K562 (cell line): ENCODE data around the gene TTC28. TPM values are rescaled to one million over a fixed set of nuclear protein-coding genes. Genes with fewer than 3 reads are reported as not detected.

Experiments used
- ATAC-seq: fragments of 200-7000 bp; cut with Tn5 transposase; 3 replicates; pipeline ENCODE4 v1.9.1; 2020; ENCODE audit warnings: moderate library complexity
- BruUV-seq: library from RNA; stranded (reverse); fragments of 400-500 nt; replicated peaks from 2 replicates; lab custom pipeline; 2021; lab: Mats Ljungman, UMichigan
- CTCF ChIA-PET: fragments of 300-600 bp; formaldehyde crosslinking; extraction: SDS; loops from one replicate; lab custom pipeline; 2021; ENCODE audit warnings: low intra/inter-chr PET ratio; lab: Yijun Ruan, JAX
- POLR2A ChIA-PET: fragments of 300-600, 350-650 bp; sonication (Branson Sonifier 250); formaldehyde crosslinking; extraction: SDS; loops from one replicate; lab custom pipeline; 2021; ENCODE audit warnings: antibody characterized with exemption, inconsistent platforms; lab: Yijun Ruan, JAX
- DNase-seq, 4 experiments: peaks; one replicate each; pipeline versions ENCODE4 v3.0.0 to v3.0.0-alpha.2; 2011 to 2018; ENCODE audit warnings: low spot score in 3 of 4, mixed read lengths in 3 of 4; ENCODE audit errors: extremely low read depth in 1 of 4
- FAIRE-seq: peaks from 2 replicates; lab custom pipeline; 2011; peaks lifted over from hg19 to GRCh38; lab: Jason Lieb, UNC
- H2AFZ ChIP-seq: 2 replicates; pipeline ENCODE4 v1.6.0; 2011; ENCODE audit warnings: low read depth, low read length, control low read depth, inconsistent platforms
- H3K27ac ChIP-seq: fragments of 200-600 bp; 3 replicates; pipeline ENCODE4 v1.8.0; 2011; ENCODE audit warnings: low read depth, mild to moderate bottlenecking, control low read depth, inconsistent platforms, low read length, moderate library complexity, mixed read lengths; ENCODE audit errors: extremely low read depth
- H3K27me3 ChIP-seq, 2 experiments: fragments of 300-600 bp in 1 of 2; 2 replicates in 1 of 2; 3 replicates in 1 of 2; pipeline versions ENCODE4 v1.6.0 to v1.8.0; 2011; ENCODE audit warnings: inconsistent platforms in 2 of 2, low read length in 2 of 2, mild to moderate bottlenecking in 1 of 2, mixed read lengths in 1 of 2, moderate library complexity in 1 of 2; ENCODE audit not compliant: control insufficient read depth in 2 of 2, insufficient read depth in 2 of 2
- H3K36me3 ChIP-seq: fragments of 300-600 bp; 3 replicates; pipeline ENCODE4 v1.8.0; 2011; ENCODE audit warnings: mild to moderate bottlenecking, low read length, inconsistent platforms; ENCODE audit not compliant: control insufficient read depth, insufficient read depth
- H3K4me1 ChIP-seq, 2 experiments: fragments of 200-600 bp in 1 of 2; replicated peaks in 1 of 2; 2 replicates in 1 of 2; 3 replicates in 1 of 2; pipeline versions ENCODE4 v1.5.1 to v1.8.0; 2011; ENCODE audit warnings: inconsistent platforms in 2 of 2, low read length in 2 of 2, mild to moderate bottlenecking in 1 of 2, mixed read lengths in 1 of 2, moderate library complexity in 1 of 2; ENCODE audit not compliant: control insufficient read depth in 2 of 2, insufficient read depth in 2 of 2
- H3K4me2 ChIP-seq: 2 replicates; pipeline ENCODE4 v1.6.1; 2011; ENCODE audit warnings: low read length, control low read depth, inconsistent platforms, mixed read lengths; ENCODE audit not compliant: insufficient read depth
- H3K4me3 ChIP-seq: fragments of 200-600 bp; sonication (generic), shearing (Covaris generic); 2 replicates; pipeline ENCODE4 v1.5.1; 2016; ENCODE audit warnings: control low read depth, inconsistent platforms
- H3K79me2 ChIP-seq: fragments of 200-600 bp; 3 replicates; pipeline ENCODE4 v1.8.0; 2011; ENCODE audit warnings: low read length, inconsistent platforms; ENCODE audit not compliant: control insufficient read depth, insufficient read depth
- H3K9ac ChIP-seq, 2 experiments: 2 replicates each; pipeline versions ENCODE4 v1.6.0 to v1.6.1; 2011; ENCODE audit warnings: low read depth in 2 of 2, low read length in 2 of 2, control low read depth in 1 of 2, inconsistent platforms in 1 of 2, mild to moderate bottlenecking in 1 of 2, mixed read lengths in 1 of 2; ENCODE audit not compliant: insufficient read depth in 1 of 2
- H3K9me1 ChIP-seq: one replicate; pipeline ENCODE4 v1.6.0; 2011; ENCODE audit warnings: inconsistent platforms, mild to moderate bottlenecking, low read length, moderate library complexity; ENCODE audit not compliant: control insufficient read depth, insufficient read depth
- H3K9me3 ChIP-seq: replicated peaks from 2 replicates; pipeline ENCODE4 v1.5.1; 2011; ENCODE audit warnings: low read depth, low read length, inconsistent platforms; ENCODE audit not compliant: control insufficient read depth, insufficient read depth
- H4K20me1 ChIP-seq: replicated peaks from 2 replicates; pipeline ENCODE4 v1.6.1; 2011; ENCODE audit warnings: low read length, inconsistent platforms, mixed read lengths; ENCODE audit not compliant: control insufficient read depth, insufficient read depth
- BRF2 ChIP-seq: IDR thresholded peaks from 3 replicates; pipeline ENCODE4 v1.6.1; 2011; ENCODE audit warnings: borderline replicate concordance, mild to moderate bottlenecking; ENCODE audit not compliant: insufficient read length, insufficient read depth
- E2F6 ChIP-seq, 2 experiments: IDR thresholded peaks; 2 replicates each; pipeline ENCODE4 v1.6.1; 2011; ENCODE audit warnings: borderline replicate concordance in 1 of 2, control low read depth in 1 of 2, low read depth in 1 of 2, low read length in 1 of 2, mild to moderate bottlenecking in 1 of 2, mixed read lengths in 1 of 2, moderate library complexity in 1 of 2; ENCODE audit not compliant: insufficient read depth in 1 of 2, insufficient read length in 1 of 2, poor library complexity in 1 of 2, severe bottlenecking in 1 of 2; ENCODE audit errors: extremely low read depth in 1 of 2
- E4F1 ChIP-seq: fragments of 250-450 bp; sonication (Bioruptor Pico); IDR thresholded peaks from 2 replicates; pipeline ENCODE4 v1.5.0; 2021; ENCODE audit warnings: mild to moderate bottlenecking, borderline replicate concordance
- ETV5 ChIP-seq: sonication (generic); formaldehyde crosslinking; IDR thresholded peaks from 2 replicates; pipeline ENCODE4 v1.4.0; 2020; ENCODE audit warnings: low read depth, mild to moderate bottlenecking, missing genetic modification reagents
- EWSR1 ChIP-seq: fragments of 450-650 bp; IDR thresholded peaks from 2 replicates; pipeline ENCODE4 v1.6.1; 2018; ENCODE audit warnings: borderline replicate concordance, mild to moderate bottlenecking, low read depth, moderate library complexity; ENCODE audit not compliant: partially characterized antibody
- FOSL1 ChIP-seq: fragments of 200-800 bp; sonication (Bioruptor generic); conservative IDR thresholded peaks from 2 replicates; pipeline ENCODE4 v1.6.1; 2016; ENCODE audit warnings: missing genetic modification characterization, missing compliant biosample characterization
- FOXO4 ChIP-seq: fragments of 450-650 bp; formaldehyde crosslinking; IDR thresholded peaks from 2 replicates; pipeline ENCODE4 v1.4.0; 2020; ENCODE audit warnings: mild to moderate bottlenecking, moderate library complexity
- MXD1 ChIP-seq: fragments of 250-450 bp; sonication (Bioruptor Pico); IDR thresholded peaks from 2 replicates; pipeline ENCODE4 v1.8.0; 2021; ENCODE audit warnings: borderline replicate concordance, mild to moderate bottlenecking, moderate library complexity; ENCODE audit not compliant: poor library complexity, severe bottlenecking
- POLR2G ChIP-seq: fragments of 200-400 bp; formaldehyde crosslinking; IDR thresholded peaks from 2 replicates; pipeline ENCODE4 v1.6.1; 2017; ENCODE audit warnings: low read depth, mild to moderate bottlenecking, antibody characterized with exemption, low read length, moderate library complexity
- PURB ChIP-seq: sonication (generic); formaldehyde crosslinking; IDR thresholded peaks from 2 replicates; pipeline ENCODE4 v1.9.0; 2021; ENCODE audit warnings: low read depth, mild to moderate bottlenecking, missing genetic modification reagents
- RBM34 ChIP-seq: fragments of 200-400 bp; formaldehyde crosslinking; IDR thresholded peaks from 2 replicates; pipeline ENCODE4 v1.6.1; 2018; ENCODE audit warnings: low read length, borderline replicate concordance; ENCODE audit not compliant: insufficient read depth
- TAF15 ChIP-seq: fragments of 200-400 bp; formaldehyde crosslinking; IDR thresholded peaks from 2 replicates; pipeline ENCODE4 v1.6.1; 2017; ENCODE audit warnings: mild to moderate bottlenecking, low read depth, low read length, moderate library complexity
- ZBTB17 ChIP-seq: fragments of 450-650 bp; formaldehyde crosslinking; IDR thresholded peaks from 2 replicates; pipeline ENCODE4 v1.4.0; 2020; ENCODE audit warnings: mild to moderate bottlenecking
- ZKSCAN1 ChIP-seq: fragments of 150-350 bp; IDR thresholded peaks from 2 replicates; pipeline ENCODE4 v1.6.1; 2016; ENCODE audit warnings: low read depth, low read length
- WGBS: fragments of 100-300 bp; shearing (Covaris generic); methylation state at CpG from one replicate; pipeline ENCODE4 v1.1.6; 2016; ENCODE audit warnings: low coverage, mixed read lengths; ENCODE audit not compliant: insufficient coverage; ENCODE audit errors: missing lambda C conversion rate; 5-methylcytosine and 5-hydroxymethylcytosine counted together
- in situ Hi-C: fragments of 300-500 bp; cut with MboI; formaldehyde crosslinking; loops from 4 replicates; pipeline ENCODE4 v1.15.0; 2018; ENCODE audit warnings: inconsistent platforms, mixed read lengths
- intact Hi-C: fragments of 100-400 bp; cut with micrococcal nuclease; formaldehyde crosslinking; loops from 2 replicates; pipeline ENCODE4 v1.14.2; 2022
- polyA plus RNA-seq, 8 experiments: library from polyadenylated mRNA; depleted of rRNA in 4 of 8; stranded (reverse) in 5 of 8; unstranded in 3 of 8; fragments of >200 nt; fragmentation: Nextera tagmentation in 2 of 8; fragmentation: Illumina TruSeq in 1 of 8; extraction: Ambion mirVana in 2 of 8; extraction: Trizol in 1 of 8; gene quantifications; 2 replicates each; pipeline versions ENCODE4 v1.2.1 to v1.2.3, GENCODE V29; 2011 to 2014; ENCODE audit warnings: inconsistent platforms in 1 of 8, missing spikeins in 1 of 8
- total RNA-seq, 7 experiments: library from RNA; depleted of rRNA in 6 of 7; stranded (reverse); fragments of >200 nt in 6 of 7; fragmentation: Illumina TruSeq in 2 of 7; extraction: Trizol in 2 of 7; gene quantifications; 2 replicates each; pipeline versions ENCODE4 v1.2.1 to v1.2.3, GENCODE V29; 2011 to 2021; ENCODE audit warnings: low replicate concordance in 1 of 7

TTC28 gene
- total and polyA plus RNA-seq, 9 of the 15 experiments (the other 6 are each of a cell fraction or from before 2014, with no cell fraction given) = 0.22 to 10.7 (median 3.1) TPM

- CTCF ChIA-PET = no interaction called here
- ATAC-seq (no peak), DNase-seq (no peak), FAIRE-seq (no peak)
- Histone ChIP-seq H2AFZ (no peak overlapping the region), H3K4me2 (no peak overlapping the region), H4K20me1 (no peaks in the 10 kb centered on the region), H3K27ac (no peak overlapping the region), H3K9me1 (no peaks in the 10 kb centered on the region), H3K4me1 (no peaks in the 10 kb centered on the region), H3K27me3 (no peaks in the 10 kb centered on the region), H3K4me3 (no peak overlapping the region), H3K36me3 (no peaks in the 10 kb centered on the region), H3K9me3 (no peaks in the 10 kb centered on the region), H3K79me2 (no peaks in the 10 kb centered on the region), H3K9ac (no peak overlapping the region)
- POLR2A ChIA-PET = no interaction called here
- no TSS peak for BruUV-seq
- intact Hi-C loops = no loop called here
- 43% methylated on average over 3 of the region's 3 CpGs for WGBS
- in situ Hi-C loops = no loop called here
- no peak for TF ChIP-seq BRF2
- no peak for TF ChIP-seq POLR2G
- no peak for TF ChIP-seq ZKSCAN1
- no peak for TF ChIP-seq FOXO4 (CRISPR knock-in tag)
- TF ChIP-seq E4F1 (CRISPR knock-in tag) = no peak
- TF ChIP-seq FOSL1 = no peak
- TF ChIP-seq ZBTB17 (CRISPR knock-in tag) = no peak
- no peak for TF ChIP-seq RBM34
- no peak for TF ChIP-seq PURB (CRISPR knock-in tag)
- no peak for TF ChIP-seq ETV5
- no peak for TF ChIP-seq TAF15
- TF ChIP-seq E2F6 (IDR thresholded peaks at IDR 0.05; ENCODE audit: borderline replicate concordance in 1 of 2, extremely low read depth in 1 of 2, insufficient read depth in 1 of 2, insufficient read length in 1 of 2, low read depth in 1 of 2, low read length in 1 of 2, poor library complexity in 1 of 2, severe bottlenecking in 1 of 2) = no peak
- TF ChIP-seq MXD1 (CRISPR knock-in tag) = no peak
- TF ChIP-seq EWSR1 = no peak
Measured at GRCh38 chr22:28232204-28232603, 447.4 kb downstream of the TTC28 start.
